HG02981 (cell line): ENCODE results near the gene PTPRQ.

Experiments
- ATAC-seq: cut with Tn5 transposase; IDR thresholded peaks from one replicate; pipeline ENCODE4 v1.9.1; 2021; ENCODE audit warnings: mild to moderate bottlenecking, moderate library complexity; ENCODE audit not compliant: unreplicated experiment

PTPRQ gene

GRCh38 chr12:80716696-80717469, 272.8 kb downstream of the PTPRQ start, which contains the start of gene MYF5:
Gene MYF5 (plus strand): TSS chr12:80716912. CDS start chr12:80717064, 152 bp downstream.
- ATAC-seq = no peak

- no peak for ATAC-seq
Measured at GRCh38 chr12:80717856-80718255, 273.8 kb downstream of the PTPRQ start.

- ATAC-seq = no peak
Measured at GRCh38 chr12:80720516-80720915, 276.5 kb downstream of the PTPRQ start.

- ATAC-seq = no peak
Measured at GRCh38 chr12:80721326-80721725, 277.3 kb downstream of the PTPRQ start.
